GM21717 (cell line): ENCODE data around the gene MAP7D1.
"Not testable (repeated sequence)": the region's sequence is repeated elsewhere in the genome, so short reads cannot be mapped to it uniquely, and the experiment has no call there.

ENCODE experiments used
- ATAC-seq: cut with Tn5 transposase; IDR thresholded peaks from one replicate; pipeline ENCODE4 v1.9.1; 2021; ENCODE audit warnings: mild to moderate bottlenecking, moderate library complexity; ENCODE audit not compliant: unreplicated experiment

MAP7D1 gene

GRCh38 chr1:36151134-36151844 is 4.7 kb upstream of the MAP7D1 start:
- no peak for ATAC-seq

GRCh38 chr1:36151845-36152203 is 4.1 kb upstream of the MAP7D1 start:
- no peak for ATAC-seq

- ATAC-seq = no peak
Measured at GRCh38 chr1:36153476-36153875, 2.5 kb upstream of the MAP7D1 start.

- no peak for ATAC-seq
Measured at GRCh38 chr1:36154335-36154734, 1.6 kb upstream of the MAP7D1 start.

- ATAC-seq = no peak
Measured at GRCh38 chr1:36154765-36155407, 1.1 kb upstream of the MAP7D1 start.

GRCh38 chr1:36156329-36157114 is 562 bp downstream of the MAP7D1 start:
- ATAC-seq = no peak

GRCh38 chr1:36157115-36157903 is 1.3 kb downstream of the MAP7D1 start:
- ATAC-seq = no peak

- no peak for ATAC-seq
Measured at GRCh38 chr1:36157973-36158826, 2.2 kb downstream of the MAP7D1 start.

GRCh38 chr1:36158827-36159252 is 2.9 kb downstream of the MAP7D1 start:
- ATAC-seq = not testable (repeated sequence)

- no peak for ATAC-seq
Measured at GRCh38 chr1:36159614-36160387, 3.8 kb downstream of the MAP7D1 start.

- ATAC-seq = no peak
Measured at GRCh38 chr1:36160388-36160948, 4.5 kb downstream of the MAP7D1 start.

- ATAC-seq = no peak
Measured at GRCh38 chr1:36160949-36161485, 5.1 kb downstream of the MAP7D1 start.

GRCh38 chr1:36161641-36162531 is 5.9 kb downstream of the MAP7D1 start:
- no peak for ATAC-seq

GRCh38 chr1:36162680-36163239 is 6.8 kb downstream of the MAP7D1 start:
- ATAC-seq = no peak

GRCh38 chr1:36163426-36163825 is 7.5 kb downstream of the MAP7D1 start:
- ATAC-seq = no peak

GRCh38 chr1:36164361-36164760 is 8.4 kb downstream of the MAP7D1 start:
- no peak for ATAC-seq

GRCh38 chr1:36165145-36165544 is 9.2 kb downstream of the MAP7D1 start:
- no peak for ATAC-seq
